Endothelial cell of umbilical vein (primary cell): ENCODE data around the gene SON. TPM values are rescaled to one million over a fixed set of nuclear protein-coding genes. Genes with fewer than 3 reads are reported as not detected.
A peak's percentile ranks its signal among the peaks of the same experiment; 100 is the strongest.

Experiments
- BruUV-seq: library from RNA; stranded (reverse); fragments of 400-500 nt; replicated peaks from 2 replicates; lab custom pipeline; 2021; lab: Mats Ljungman, UMichigan
- CTCF ChIA-PET: fragments of 300-600, 350-600 bp; sonication (Branson Sonifier 250); formaldehyde crosslinking; loops from one replicate; lab custom pipeline; 2021; ENCODE audit warnings: antibody characterized with exemption, inconsistent platforms; lab: Charles Lee
- POLR2A ChIA-PET: fragments of 300-600, 350-600 bp; sonication (Branson Sonifier 250); formaldehyde crosslinking; loops from one replicate; lab custom pipeline; 2021; ENCODE audit warnings: antibody characterized with exemption, inconsistent platforms; lab: Charles Lee
- DNase-seq: peaks from one replicate; pipeline ENCODE4 v3.0.0-alpha.2; 2011; ENCODE audit warnings: low read depth, low spot score
- FAIRE-seq: peaks from 2 replicates; lab custom pipeline; 2011; peaks lifted over from hg19 to GRCh38; lab: Jason Lieb, UNC
- H2AFZ ChIP-seq: 2 replicates; pipeline ENCODE4 v1.6.0; 2012; ENCODE audit warnings: low read depth, low read length, control low read depth, inconsistent platforms
- H3K27ac ChIP-seq: 2 replicates; pipeline ENCODE4 v1.5.1; 2011; ENCODE audit warnings: low read depth, mild to moderate bottlenecking, control low read depth, low read length, moderate library complexity; ENCODE audit not compliant: insufficient read depth
- H3K27me3 ChIP-seq, 2 experiments: 2 replicates each; pipeline versions ENCODE4 v1.6.0 to v1.6.1; 2011; ENCODE audit warnings: low read length in 2 of 2, mixed read lengths in 1 of 2; ENCODE audit not compliant: control insufficient read depth in 2 of 2, insufficient read depth in 2 of 2
- H3K36me3 ChIP-seq, 2 experiments: 2 replicates in 1 of 2; 3 replicates in 1 of 2; pipeline ENCODE4 v1.5.1; 2011; ENCODE audit warnings: low read length in 2 of 2, mild to moderate bottlenecking in 1 of 2, moderate library complexity in 1 of 2; ENCODE audit not compliant: control insufficient read depth in 2 of 2, insufficient read depth in 2 of 2; ENCODE audit errors: extremely low read depth in 1 of 2
- H3K4me1 ChIP-seq: 3 replicates; pipeline ENCODE4 v1.5.1; 2011; ENCODE audit warnings: mild to moderate bottlenecking, low read length; ENCODE audit not compliant: control insufficient read depth, insufficient read depth; ENCODE audit errors: extremely low read depth
- H3K4me2 ChIP-seq: 2 replicates; pipeline ENCODE4 v1.6.1; 2011; ENCODE audit warnings: low read length, control low read depth, mixed read lengths; ENCODE audit not compliant: insufficient read depth
- H3K4me3 ChIP-seq, 3 experiments: fragments of 200-600 bp in 1 of 3; sonication (generic), shearing (Covaris generic) in 1 of 3; replicated peaks in 1 of 3; 2 replicates each; pipeline ENCODE4 v1.5.1; 2011 to 2016; ENCODE audit warnings: control low read depth in 3 of 3, low read length in 3 of 3, mild to moderate bottlenecking in 2 of 3, inconsistent platforms in 1 of 3, low read depth in 1 of 3, moderate library complexity in 1 of 3; ENCODE audit not compliant: insufficient read depth in 1 of 3
- H3K79me2 ChIP-seq: 2 replicates; pipeline ENCODE4 v1.6.0; 2012; ENCODE audit warnings: low read length, inconsistent platforms; ENCODE audit not compliant: control insufficient read depth, insufficient read depth
- H3K9ac ChIP-seq: replicated peaks from 2 replicates; pipeline ENCODE3; 2011; ENCODE audit warnings: low read length, control low read depth; ENCODE audit not compliant: insufficient read depth; ENCODE audit errors: extremely low read depth
- H3K9me1 ChIP-seq: replicated peaks from 3 replicates; pipeline ENCODE4 v1.6.0; 2011; ENCODE audit warnings: mild to moderate bottlenecking, low read length; ENCODE audit not compliant: control insufficient read depth, insufficient read depth; ENCODE audit errors: extremely low read depth
- H3K9me3 ChIP-seq: replicated peaks from 2 replicates; pipeline ENCODE4 v1.5.1; 2012; ENCODE audit warnings: low read length, inconsistent platforms; ENCODE audit not compliant: control insufficient read depth, insufficient read depth
- H4K20me1 ChIP-seq: replicated peaks from 2 replicates; pipeline ENCODE3; 2011; ENCODE audit warnings: mild to moderate bottlenecking, low read length; ENCODE audit not compliant: control insufficient read depth, insufficient read depth; ENCODE audit errors: extremely low read depth
- CTCF ChIP-seq, 2 donors: IDR thresholded peaks; 1 replicate in 1 of 2; 2 replicates in 1 of 2; pipeline ENCODE4 v1.5.1; 2011; ENCODE audit warnings: low read length in 2 of 2, mild to moderate bottlenecking in 2 of 2, moderate library complexity in 2 of 2, control low read depth in 1 of 2, inconsistent platforms in 1 of 2, low read depth in 1 of 2; ENCODE audit not compliant: insufficient read depth in 1 of 2; ENCODE audit errors: extremely low read depth in 1 of 2
- EZH2 ChIP-seq: IDR thresholded peaks from 2 replicates; pipeline ENCODE4 v1.6.1; 2012; ENCODE audit warnings: borderline replicate concordance, low read depth, mild to moderate bottlenecking, moderate library complexity, low read length, inconsistent platforms; ENCODE audit not compliant: severe bottlenecking
- FOS ChIP-seq: IDR thresholded peaks from 2 replicates; pipeline ENCODE4 v1.6.1; 2011; ENCODE audit warnings: mild to moderate bottlenecking, low read length, moderate library complexity, borderline replicate concordance; ENCODE audit not compliant: insufficient read depth
- GATA2 ChIP-seq: IDR thresholded peaks from 2 replicates; pipeline ENCODE4 v1.7.0; 2011; ENCODE audit warnings: low read depth, mild to moderate bottlenecking, moderate library complexity, mixed read lengths, low read length; ENCODE audit not compliant: insufficient read length, insufficient read depth
- JUN ChIP-seq: IDR thresholded peaks from 2 replicates; pipeline ENCODE4 v1.6.1; 2011; ENCODE audit warnings: borderline replicate concordance, low read depth; ENCODE audit not compliant: insufficient read length, insufficient read depth
- MAX ChIP-seq: IDR thresholded peaks from 2 replicates; pipeline ENCODE4 v1.6.1; 2011; ENCODE audit not compliant: insufficient read depth, insufficient read length
- MYC ChIP-seq: IDR thresholded peaks from one replicate; pipeline ENCODE4 v1.6.1; 2011; ENCODE audit warnings: mild to moderate bottlenecking, low read depth, low read length
- POLR2A ChIP-seq: IDR thresholded peaks from 2 replicates; pipeline ENCODE4 v1.6.1; 2012; ENCODE audit warnings: low read depth, mild to moderate bottlenecking, control low read depth, low read length
- POLR2AphosphoS5 ChIP-seq: IDR thresholded peaks from 2 replicates; pipeline ENCODE4 v1.6.1; 2012; ENCODE audit warnings: low read depth, mild to moderate bottlenecking, control low read depth, low read length, moderate library complexity; ENCODE audit not compliant: insufficient read depth
- dilution Hi-C: fragments of 300-500 bp; cut with MboI; formaldehyde crosslinking; loops from one replicate; pipeline ENCODE4 v1.15.0; 2019; ENCODE audit warnings: low sequenced_read_pairs; ENCODE audit not compliant: extremely low pct_ligation_motif_present
- intact Hi-C: fragments of 100-400 bp; cut with micrococcal nuclease; formaldehyde crosslinking; loops from one replicate; pipeline ENCODE4 v1.10.0; 2022
- polyA plus RNA-seq, 4 experiments: library from polyadenylated mRNA; depleted of rRNA in 3 of 4; stranded (reverse) in 3 of 4; unstranded in 1 of 4; fragments of >200 nt; gene quantifications; 2 replicates each; pipeline versions ENCODE4 v1.2.1 to v1.2.3, GENCODE V29; 2011 to 2012; ENCODE audit warnings: missing spikeins in 1 of 4
- total RNA-seq: library from RNA; stranded (reverse); gene quantifications from 2 replicates; pipeline ENCODE4 v1.2.3, GENCODE V29; 2021

Gene SON
- total and polyA plus RNA-seq, 2 donors (not counting 3 experiments of a cell fraction or from before 2014, with no cell fraction given), result 107 to 304 TPM

DNA sequence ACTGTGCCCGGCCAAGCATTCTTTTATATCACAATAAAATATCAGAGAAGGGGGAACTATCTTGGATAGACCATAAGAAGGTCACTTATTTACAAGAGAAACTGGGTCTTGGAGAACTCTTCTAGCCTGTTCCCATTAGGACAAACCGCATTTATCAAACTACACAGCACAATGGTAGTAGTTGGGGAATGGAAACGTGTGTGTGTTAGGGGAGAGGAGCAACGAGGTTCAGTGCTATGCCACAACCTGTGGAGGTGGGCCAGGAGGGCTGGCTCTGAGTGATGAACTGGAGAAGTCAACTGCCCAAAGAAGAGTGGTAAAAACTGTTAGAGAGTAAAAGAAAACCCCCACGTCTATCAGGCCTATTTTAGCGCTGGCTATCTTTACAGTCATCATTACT is 44.1 kb downstream of the SON start:
- Histone ChIP-seq H3K79me2 (peaks cover 27% of the 10 kb centered on the region), H3K9me3 (no peaks in the 10 kb centered on the region), H3K4me3 (peak overlapping the region in 1 of 3 experiments; percentile 84), H2AFZ (no peak overlapping the region), H3K9ac (no peak overlapping the region), H3K4me2 (peak overlapping the region; percentile 85), H3K4me1 (peaks cover 18% of the 10 kb centered on the region), H4K20me1 (no peaks in the 10 kb centered on the region), H3K9me1 (no peaks in the 10 kb centered on the region), H3K27ac (no peak overlapping the region), H3K36me3 (peaks cover 0 to 6% of the 10 kb centered on the region in 2 experiments), H3K27me3 (no peaks in the 10 kb centered on the region)
- FAIRE-seq (no peak), DNase-seq (no peak)
- no TSS peak for BruUV-seq
- POLR2A ChIA-PET, result no interaction called here
- dilution Hi-C loops, result no loop called here
- no peak for TF ChIP-seq FOS
- CTCF ChIA-PET, result interaction anchor here (1.4 kb wide), 1 partner anchor 19 kb away, joined by 5 read pairs; no protein-coding TSS in a partner anchor
- intact Hi-C loops, result loop anchor here (5.0 kb wide), 1 partner anchor 310 kb away; no protein-coding TSS in a partner anchor

- Histone ChIP-seq H3K9me3 (no peaks in the 10 kb centered on the region), H3K9me1 (no peaks in the 10 kb centered on the region), H3K79me2 (peaks cover 27% of the 10 kb centered on the region), H3K9ac (peak overlapping the region; percentile 97), H3K4me2 (peak overlapping the region; percentile 85), H2AFZ (peak overlapping the region; percentile 64), H3K27ac (peak overlapping the region; percentile 69), H3K36me3 (peaks cover 0 to 6% of the 10 kb centered on the region in 2 experiments), H4K20me1 (no peaks in the 10 kb centered on the region), H3K27me3 (no peaks in the 10 kb centered on the region), H3K4me3 (peak overlapping the region; percentile 77 to 95 (median 84)), H3K4me1 (peaks cover 18% of the 10 kb centered on the region)
- TSS peak; percentile 20 for BruUV-seq
- TF ChIP-seq POLR2A (no peak), POLR2AphosphoS5 (no peak), MYC (no peak), MAX (no peak), CTCF (IDR thresholded peaks at IDR 0.05; ENCODE audit: extremely low read depth in 1 of 2, insufficient read depth in 1 of 2, low read depth in 1 of 2, low read length in 2 of 2) (no peak), EZH2 (no peak), GATA2 (no peak), JUN (no peak), FOS (no peak)
- FAIRE-seq (no peak), DNase-seq (peak; percentile 51)
- dilution Hi-C loops, result no loop called here
- ChIA-PET POLR2A (interaction anchor here (0.8 to 1.4 kb wide), 3 partner anchors 18 to 108 kb away, joined by 3 to 5 read pairs (median 4); partner anchors contain the start of gene TMEM50B), CTCF (interaction anchor here (0.9 to 2.5 kb wide), 10 partner anchors 9 to 388 kb away, joined by 3 to 67 read pairs (median 4); no protein-coding TSS in a partner anchor)
- intact Hi-C loops, result loop anchor here (2.0 to 5.0 kb wide), 2 partner anchors 45 to 309 kb away; partner anchors contain the start of genes GART and SON
These were observed 45.1 kb downstream of the SON start for GRCh38 chr21:33587792-33588484.
